ENCODE results near the gene MTCL1. TPM values are rescaled to one million over a fixed set of nuclear protein-coding genes. Genes with fewer than 3 reads are reported as not detected.

Gene MTCL1
- total and polyA plus RNA-seq, 2 of the 8 experiments (the other 6 are each of a cell fraction or from before 2014, with no cell fraction given) = 16.6 to 60.8 TPM

DNA sequence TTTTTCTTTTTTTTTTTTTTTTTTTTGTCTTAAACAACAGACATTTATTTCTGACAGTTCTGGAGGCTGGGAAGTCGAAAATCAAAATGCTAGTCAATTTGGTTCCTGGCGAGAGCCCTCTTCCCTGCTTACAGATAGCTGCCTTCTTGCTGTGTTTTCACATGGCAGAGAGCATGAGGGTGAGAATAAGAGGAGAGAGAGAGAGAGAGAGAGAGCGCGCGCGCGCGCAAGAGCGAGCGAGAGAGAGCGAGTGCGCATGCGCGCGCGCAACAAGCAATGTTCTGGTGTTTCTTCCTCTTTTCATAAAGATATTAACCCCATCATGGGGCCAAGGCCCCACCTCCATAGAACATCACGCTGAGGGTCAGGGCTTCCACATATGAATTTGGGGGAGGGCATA, 20.9 kb downstream of the MTCL1 start:
- Histone ChIP-seq H2BK5ac (ENCODE audit: low read depth, low read length) (no peak overlapping the region), H3K4ac (replicated peaks; ENCODE audit: insufficient read length, low read depth, low read length) (no peak overlapping the region), H3K14ac (ENCODE audit: insufficient read length) (no peak overlapping the region), H4K8ac (ENCODE audit: extremely low read depth, insufficient read depth, low read length) (no peak overlapping the region), H3K79me2 (ENCODE audit: control insufficient read depth in 1 of 2, insufficient read depth in 2 of 2, low read length in 2 of 2) (peaks cover 0 to 26% of the 10 kb centered on the region in 2 experiments; a peak in 2 of 4 replicates), H3K27me3 (replicated peaks in 1 of 4; ENCODE audit: control insufficient read depth in 3 of 4, extremely low read depth in 1 of 4, insufficient read depth in 3 of 4, low read length in 3 of 4) (no peaks in the 10 kb centered on the region), H3K27ac (ENCODE audit: low read depth, low read length) (no peak overlapping the region), H4K20me1 (replicated peaks in 1 of 2; ENCODE audit: control insufficient read depth in 1 of 2, insufficient read depth in 2 of 2, low read length in 2 of 2) (no peaks in the 10 kb centered on the region), H3K79me1 (ENCODE audit: low read depth, low read length) (no peaks in the 10 kb centered on the region), H2AFZ (ENCODE audit: low read length) (no peak overlapping the region), H2BK20ac (ENCODE audit: low read length) (no peak overlapping the region), H3K36me3 (ENCODE audit: control insufficient read depth in 2 of 4, insufficient read depth in 4 of 4, low read length in 3 of 4) (peaks cover 0 to 16% (median 5%) of the 10 kb centered on the region in 4 experiments; a peak in 4 of 8 replicates), H3K56ac (replicated peaks; ENCODE audit: insufficient read length, low read depth, low read length) (no peak overlapping the region), H3K9ac (replicated peaks in 1 of 4; ENCODE audit: extremely low read depth in 1 of 4, low read depth in 3 of 4, low read length in 3 of 4) (no peak overlapping the region), H3K9me3 (ENCODE audit: insufficient read depth in 2 of 2, low read depth in 1 of 2, low read length in 1 of 2) (no peaks in the 10 kb centered on the region), H3K4me1 (replicated peaks in 1 of 4; ENCODE audit: control insufficient read depth in 3 of 4, insufficient read depth in 4 of 4, low read length in 3 of 4) (peaks cover 3 to 9% (median 6%) of the 10 kb centered on the region in 4 experiments; a peak in 6 of 7 replicates), H2BK12ac (ENCODE audit: low read depth, low read length) (no peak overlapping the region), H4K91ac (replicated peaks; ENCODE audit: insufficient read length, low read length) (no peak overlapping the region), H3K23ac (ENCODE audit: insufficient read length) (no peak overlapping the region), H3K18ac (ENCODE audit: extremely low read depth, low read length) (no peak overlapping the region; the same call in 1 of the 2 replicates), H3K4me2 (ENCODE audit: insufficient read depth in 1 of 2, low read depth in 2 of 2, low read length in 2 of 2) (no peak overlapping the region), H3K4me3 (ENCODE audit: extremely low read depth in 1 of 4, insufficient read depth in 2 of 4, low read depth in 3 of 4, low read length in 4 of 4) (no peak overlapping the region), H2BK120ac (replicated peaks; ENCODE audit: low read depth, low read length) (no peak overlapping the region), H3K23me2 (ENCODE audit: low read depth, low read length) (no peaks in the 10 kb centered on the region), H4K5ac (ENCODE audit: insufficient read length, low read depth, low read length) (no peak overlapping the region), H2BK15ac (ENCODE audit: low read length) (no peak overlapping the region), H2AK5ac (ENCODE audit: low read depth, low read length) (no peak overlapping the region)
- FAIRE-seq (no peak), DNase-seq (ENCODE audit: low read depth in 1 of 2, low spot score in 2 of 2) (no peak)
- 91% methylated on average over 11 of the region's 17 CpGs; no CpG with 5 or more reads in 1 of the 2 experiments for WGBS, 2 experiments (ENCODE audit: extremely low coverage in 1 of 2, insufficient coverage in 1 of 2, insufficient read length in 1 of 2, insufficient replicate concordance in 2 of 2, low coverage in 1 of 2, low lambda C conversion rate in 2 of 2, missing lambda C conversion rate in 1 of 2)
- ChIA-PET CTCF (ENCODE audit: partially characterized antibody) (interaction anchor here (0.9 kb wide), 1 partner anchor 19 kb away, joined by 3 read pairs; no protein-coding TSS in a partner anchor), POLR2A (ENCODE audit: partially characterized antibody) (no interaction called here)
- no peak for TF ChIP-seq SP2 (IDR thresholded peaks at IDR 0.05; ENCODE audit: low read length)
- TF ChIP-seq NANOG (IDR thresholded peaks at IDR 0.05; ENCODE audit: insufficient read depth, low read depth, low read length, poor library complexity, severe bottlenecking) = no peak
- TF ChIP-seq YY1 (IDR thresholded peaks at IDR 0.05; ENCODE audit: low read depth, low read length) = no peak
- TF ChIP-seq ZNF274 (IDR thresholded peaks at IDR 0.05; ENCODE audit: borderline replicate concordance, extremely low read depth, low read length) = no peak
- TF ChIP-seq BCL11A (IDR thresholded peaks at IDR 0.05; ENCODE audit: low read depth in 2 of 2, low read length in 2 of 2) = no peak
- TF ChIP-seq, protein P1, sequence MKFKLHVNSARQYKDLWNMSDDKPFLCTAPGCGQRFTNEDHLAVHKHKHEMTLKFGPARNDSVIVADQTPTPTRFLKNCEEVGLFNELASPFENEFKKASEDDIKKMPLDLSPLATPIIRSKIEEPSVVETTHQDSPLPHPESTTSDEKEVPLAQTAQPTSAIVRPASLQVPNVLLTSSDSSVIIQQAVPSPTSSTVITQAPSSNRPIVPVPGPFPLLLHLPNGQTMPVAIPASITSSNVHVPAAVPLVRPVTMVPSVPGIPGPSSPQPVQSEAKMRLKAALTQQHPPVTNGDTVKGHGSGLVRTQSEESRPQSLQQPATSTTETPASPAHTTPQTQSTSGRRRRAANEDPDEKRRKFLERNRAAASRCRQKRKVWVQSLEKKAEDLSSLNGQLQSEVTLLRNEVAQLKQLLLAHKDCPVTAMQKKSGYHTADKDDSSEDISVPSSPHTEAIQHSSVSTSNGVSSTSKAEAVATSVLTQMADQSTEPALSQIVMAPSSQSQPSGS (IDR thresholded peaks at IDR 0.05; ENCODE audit: low read length) = no peak
- TF ChIP-seq, protein P2, sequence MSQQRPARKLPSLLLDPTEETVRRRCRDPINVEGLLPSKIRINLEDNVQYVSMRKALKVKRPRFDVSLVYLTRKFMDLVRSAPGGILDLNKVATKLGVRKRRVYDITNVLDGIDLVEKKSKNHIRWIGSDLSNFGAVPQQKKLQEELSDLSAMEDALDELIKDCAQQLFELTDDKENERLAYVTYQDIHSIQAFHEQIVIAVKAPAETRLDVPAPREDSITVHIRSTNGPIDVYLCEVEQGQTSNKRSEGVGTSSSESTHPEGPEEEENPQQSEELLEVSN (IDR thresholded peaks at IDR 0.05) = no peak
- TF ChIP-seq JUN (IDR thresholded peaks at IDR 0.05; ENCODE audit: low read depth, low read length) = no peak
- no peak for TF ChIP-seq SP4 (IDR thresholded peaks at IDR 0.05; ENCODE audit: low read length)
- no peak for TF ChIP-seq GTF2F1 (IDR thresholded peaks at IDR 0.05; ENCODE audit: borderline replicate concordance, low read depth, low read length)
- TF ChIP-seq GABPA (IDR thresholded peaks at IDR 0.05; ENCODE audit: borderline replicate concordance, insufficient read depth, low read length) = no peak
- TF ChIP-seq CBX5 (IDR thresholded peaks at IDR 0.05; ENCODE audit: low read depth, low read length) = no peak
